SW480 (cell line): ENCODE measurements around the gene BNIPL.

Experiments
- DNase-seq: peaks from one replicate; pipeline ENCODE4 v3.0.0-alpha.2; 2016; ENCODE audit warnings: low spot score

BNIPL gene

GRCh38 chr1:151009674-151010345, 26.6 kb upstream of the BNIPL start:
- no peak for DNase-seq

GRCh38 chr1:151010346-151010726, 26.1 kb upstream of the BNIPL start:
- no peak for DNase-seq

DNA sequence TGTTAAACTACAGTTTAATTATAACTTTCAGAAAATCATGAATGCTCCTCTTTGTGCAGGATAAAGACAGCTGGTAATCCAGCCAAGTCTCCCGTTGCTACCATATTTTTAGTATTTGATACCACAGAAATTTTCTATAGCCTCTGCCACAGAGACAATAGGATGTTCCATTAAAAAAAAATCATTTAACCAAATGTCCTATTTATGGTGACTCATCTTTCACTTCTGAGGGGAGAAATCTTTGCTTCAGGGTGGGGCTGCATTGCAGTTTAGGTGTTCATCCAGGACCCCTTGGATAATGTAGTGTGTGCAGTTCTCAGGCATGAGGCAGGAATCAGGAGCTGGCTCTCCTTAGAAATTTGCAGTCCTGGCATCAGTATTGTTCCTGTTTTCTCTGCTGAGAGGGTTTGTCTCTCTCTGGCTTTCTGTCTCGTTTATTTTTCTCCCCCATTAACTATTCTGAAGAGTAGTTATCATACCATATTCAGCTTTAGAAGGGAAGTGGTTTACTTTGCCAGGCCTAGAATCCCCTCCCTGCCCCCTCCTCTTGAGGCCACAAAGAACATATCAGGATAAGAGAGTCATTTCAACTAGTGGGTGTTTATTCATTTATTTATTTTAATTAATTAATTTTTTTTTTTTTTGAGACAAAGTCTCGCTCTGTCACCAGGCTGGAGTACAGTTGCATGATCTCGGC, 25.1 kb upstream of the BNIPL start:
- DNase-seq: peak; percentile 20

DNA sequence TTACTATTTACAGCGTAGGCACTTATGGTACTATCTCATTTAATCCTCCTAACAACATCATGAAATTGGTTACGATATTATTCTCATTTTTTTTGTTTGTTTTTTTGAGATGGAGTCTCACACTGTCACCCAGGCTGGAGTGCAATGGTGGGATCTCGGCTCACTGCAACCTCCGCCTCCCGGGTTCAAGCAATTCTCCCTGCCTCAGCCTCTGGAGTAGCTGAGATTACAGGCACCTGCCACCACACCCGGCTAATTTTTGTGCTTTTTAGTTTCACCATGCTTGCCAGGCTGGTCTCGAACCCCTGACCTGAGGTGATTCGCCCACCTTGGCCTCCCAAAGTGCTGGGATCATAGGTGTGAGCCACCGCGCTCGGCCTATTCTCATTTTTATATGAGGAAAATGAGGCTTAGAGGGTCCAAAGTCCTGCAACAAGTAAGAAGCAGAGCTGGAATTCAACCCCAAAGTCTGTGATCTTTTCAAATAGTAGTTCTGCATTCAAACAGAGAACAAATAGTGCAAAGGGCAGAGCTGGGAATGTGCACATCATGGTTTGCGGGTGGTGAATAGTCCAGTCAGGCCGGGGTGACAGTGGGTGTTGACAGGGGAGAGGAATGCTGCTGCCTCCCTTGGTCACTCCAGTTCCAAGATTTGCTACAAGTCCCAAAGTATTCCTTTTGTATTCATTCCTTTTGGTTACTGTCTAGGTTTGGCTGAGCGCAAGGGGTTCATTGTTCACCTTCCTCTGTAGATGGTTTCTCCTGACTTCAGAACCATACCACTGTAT, 23.5 kb upstream of the BNIPL start:
- DNase-seq: peak; percentile 29

DNA sequence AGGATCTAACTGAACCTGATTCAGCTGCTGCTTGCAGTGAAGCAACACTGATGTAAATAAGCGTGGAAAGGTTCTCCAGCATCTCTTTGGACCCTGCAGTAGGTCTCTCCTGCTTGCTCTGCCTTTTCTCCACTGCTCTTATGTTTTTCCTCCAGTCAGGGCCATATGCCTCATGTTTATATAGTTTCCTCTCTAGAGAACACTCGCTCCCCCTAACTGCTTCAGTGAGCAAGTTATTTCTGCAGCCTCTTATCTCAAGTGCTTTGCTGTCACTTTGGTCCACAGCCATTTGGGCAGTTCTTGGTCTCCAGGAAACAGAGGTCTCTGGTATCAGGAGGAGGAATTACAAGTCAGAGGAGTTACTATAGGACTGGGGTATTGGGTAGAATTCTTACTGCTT, 22.9 kb upstream of the BNIPL start:
- DNase-seq: no peak

GRCh38 chr1:151024540-151025146, 11.7 kb upstream of the BNIPL start:
- DNase-seq: peak; percentile 52

DNA sequence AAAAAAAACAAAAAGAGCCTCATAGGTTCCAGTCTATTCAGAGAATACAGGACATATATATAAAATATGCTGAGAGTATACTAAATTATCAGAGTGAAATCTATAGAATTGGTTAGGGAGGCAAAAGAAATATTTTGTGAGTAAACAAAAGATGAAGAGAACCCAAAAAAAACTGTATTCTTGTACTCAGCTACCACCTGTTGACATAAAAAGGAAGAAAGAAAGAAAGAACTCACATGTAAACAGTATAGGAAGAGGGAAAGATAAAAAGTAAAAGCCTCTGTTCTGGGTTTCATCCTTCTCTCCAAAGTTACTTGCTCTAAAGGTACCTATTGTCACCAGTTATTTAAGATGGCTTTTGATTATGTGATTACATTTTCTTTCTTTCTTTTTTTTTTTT, 9.9 kb upstream of the BNIPL start:
- no peak for DNase-seq

DNA sequence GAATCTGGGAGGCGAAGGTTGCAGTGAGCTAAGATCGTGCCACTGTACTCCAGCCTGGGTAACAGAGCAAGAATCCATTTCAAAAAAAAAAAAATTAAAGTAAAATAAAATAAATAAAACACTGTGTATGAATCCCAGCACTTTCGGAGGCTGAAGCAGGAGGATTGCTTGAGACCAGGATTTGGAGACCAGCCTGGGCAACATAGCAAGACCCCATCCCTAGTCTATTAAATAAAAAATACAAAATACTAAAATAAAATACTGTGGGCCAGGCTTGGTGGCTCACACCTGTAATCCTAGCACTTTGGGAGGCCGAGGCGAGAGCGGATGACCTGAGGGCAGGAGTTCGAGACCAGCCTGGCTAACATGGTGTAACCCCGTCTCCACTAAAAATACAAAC, 4.2 kb upstream of the BNIPL start:
- DNase-seq: no peak

GRCh38 chr1:151035167-151035566, 1.2 kb upstream of the BNIPL start:
- DNase-seq: no peak

- DNase-seq: no peak
These were observed 646 bp downstream of the BNIPL start for GRCh38 chr1:151037032-151037431.

- no peak for DNase-seq
These were observed 3.1 kb downstream of the BNIPL start for GRCh38 chr1:151039521-151039920.

GRCh38 chr1:151043163-151043562, 6.8 kb downstream of the BNIPL start:
- DNase-seq: no peak

- DNase-seq: peak; percentile 77
These were observed 11.2 kb downstream of the BNIPL start, which contains the start of gene C1orf56 for GRCh38 chr1:151047591-151047924. C1orf56 (plus strand) TSS chr1:151047751; CDS start chr1:151047848, 97 bp downstream.

GRCh38 chr1:151047925-151048644, 11.7 kb downstream of the BNIPL start:
- peak; percentile 72 for DNase-seq

DNA sequence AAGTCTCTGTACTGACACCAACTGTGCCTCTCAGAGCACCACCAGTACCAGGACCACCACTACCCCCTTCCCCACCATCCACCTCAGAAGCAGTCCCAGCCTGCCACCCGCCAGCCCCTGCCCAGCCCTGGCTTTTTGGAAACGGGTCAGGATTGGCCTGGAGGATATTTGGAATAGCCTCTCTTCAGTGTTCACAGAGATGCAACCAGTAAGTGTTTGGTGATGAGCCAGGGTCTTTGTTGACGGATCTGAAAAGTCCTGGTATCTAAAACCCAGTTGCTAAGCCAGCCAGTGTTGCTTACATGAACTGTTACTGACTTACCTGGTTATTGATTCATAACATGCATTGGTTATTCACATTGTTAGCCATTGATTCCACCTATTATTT, 12.3 kb downstream of the BNIPL start:
- DNase-seq: no peak

GRCh38 chr1:151049458-151049857, 13.1 kb downstream of the BNIPL start:
- no peak for DNase-seq

- no peak for DNase-seq
These were observed 13.8 kb downstream of the BNIPL start for GRCh38 chr1:151050051-151050688.

DNA sequence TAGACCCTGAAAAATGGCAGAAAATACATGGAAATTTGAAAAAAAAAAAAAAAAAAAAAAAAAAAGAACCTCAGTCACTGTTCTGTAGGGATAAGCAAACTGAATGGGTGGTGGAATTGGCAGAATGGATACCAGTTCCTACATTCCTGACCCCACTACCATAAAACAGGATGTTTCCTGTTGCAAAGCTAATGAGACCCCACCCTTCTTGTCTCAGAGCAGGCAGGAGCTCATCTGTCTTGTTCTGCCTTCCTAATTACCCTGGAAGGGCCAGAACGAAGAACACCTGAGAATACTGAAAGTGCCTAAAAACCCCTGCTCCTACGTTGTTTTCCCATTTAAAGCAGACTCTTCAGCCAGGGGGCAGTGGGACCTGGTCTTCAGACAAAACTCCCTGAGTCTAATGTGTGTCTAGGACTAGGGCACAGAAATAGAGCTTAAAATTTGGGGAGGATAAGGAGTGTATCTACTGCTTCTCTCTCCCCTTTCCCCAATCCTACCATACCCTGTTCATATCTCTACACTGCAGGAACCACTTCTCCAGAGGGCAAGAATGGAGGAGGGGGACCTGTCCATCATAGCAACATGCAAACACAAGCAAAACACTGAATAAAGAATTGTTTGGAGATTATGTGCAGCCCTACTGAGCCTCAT, 15.1 kb downstream of the BNIPL start:
- no peak for DNase-seq

DNA sequence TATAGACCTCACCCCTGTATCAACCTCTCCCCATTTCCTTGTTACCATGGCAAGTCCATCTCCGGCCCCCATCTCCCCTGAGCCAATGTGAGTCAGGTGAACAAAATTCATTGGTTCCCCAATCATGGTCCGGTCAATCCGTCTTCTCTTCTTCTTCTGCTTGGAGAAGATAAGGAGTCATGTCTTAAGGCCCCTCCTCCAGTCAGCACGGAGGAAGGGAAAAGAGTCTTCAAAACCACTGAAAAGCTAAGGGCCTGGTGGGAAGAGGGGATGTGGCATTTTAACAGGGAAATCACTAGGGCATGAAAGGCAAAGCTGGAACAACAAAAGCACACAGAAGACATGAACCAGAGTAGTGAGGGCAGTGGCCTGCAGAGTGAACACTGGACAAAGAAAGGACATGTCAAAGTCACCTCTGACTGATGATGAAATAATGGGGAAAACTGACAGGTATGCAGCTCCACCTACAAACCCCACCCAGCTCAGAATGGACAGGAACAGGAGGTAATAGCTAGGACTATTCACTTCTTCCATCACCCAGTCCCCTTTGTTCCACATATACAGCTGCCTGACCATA, 18.7 kb downstream of the BNIPL start:
- peak; percentile 61 for DNase-seq

DNA sequence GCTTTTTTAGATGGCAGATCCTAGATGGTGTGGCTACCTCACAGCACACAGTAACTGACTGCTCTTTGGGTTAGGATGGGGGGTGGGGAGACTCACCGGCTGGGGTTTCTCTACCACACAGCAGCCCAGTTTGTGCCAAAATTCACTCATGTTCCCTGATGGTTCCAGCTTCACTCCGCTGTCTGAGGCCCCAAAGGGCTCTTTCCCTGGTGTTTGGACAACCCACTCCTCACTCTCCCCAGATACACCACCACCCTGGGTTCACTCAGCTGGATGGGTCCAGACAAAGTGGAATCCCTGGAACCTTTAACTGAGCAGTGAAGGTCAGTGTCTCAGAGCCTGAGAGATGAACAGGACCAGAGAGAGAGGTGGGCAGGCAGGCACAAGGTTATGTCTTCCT, 19.2 kb downstream of the BNIPL start:
- no peak for DNase-seq

GRCh38 chr1:151056149-151056548, 19.8 kb downstream of the BNIPL start:
- no peak for DNase-seq
